ENCODE measurements around the gene GEMIN7. TPM values are rescaled to one million over a fixed set of nuclear protein-coding genes. Genes with fewer than 3 reads are reported as not detected.

Gene GEMIN7
- total RNA-seq, 1 experiment from 2014 or later, result 34.0 TPM

GRCh38 chr19:45128146-45128545 lies 49.1 kb downstream of the GEMIN7 start:
- Histone ChIP-seq H3K9me3 (ENCODE audit: low read depth, low read length, poor library complexity, severe bottlenecking) (no peaks in the 10 kb centered on the region), H3K27ac (ENCODE audit: low read depth, low read length, poor library complexity, severe bottlenecking) (no peak overlapping the region), H3K36me3 (ENCODE audit: insufficient read depth, low read length, poor library complexity, severe bottlenecking) (no peaks in the 10 kb centered on the region), H3K4me3 (ENCODE audit: low read depth, low read length, poor library complexity, severe bottlenecking) (no peak overlapping the region), H3K27me3 (replicated peaks; ENCODE audit: insufficient read depth, low read depth, low read length, poor library complexity) (no peaks in the 10 kb centered on the region), H3K4me1 (ENCODE audit: insufficient read depth, low read length, poor library complexity, severe bottlenecking) (peaks cover 18% of the 10 kb centered on the region)
- BruUV-seq (replicated peaks), result no TSS peak
- TF ChIP-seq EZH2 (IDR thresholded peaks at IDR 0.05; ENCODE audit: borderline replicate concordance, low read depth, low read length, poor library complexity, severe bottlenecking) (no peak), CTCF (conservative IDR thresholded peaks at IDR 0.05; ENCODE audit: low read depth, low read length) (no peak)
- ChIA-PET POLR2A (ENCODE audit: low non-redundant PET) (no interaction called here), CTCF (no interaction called here)
- intact Hi-C loops (cut with micrococcal nuclease; ENCODE audit: unreplicated experiment), result no loop called here
- no peak for DNase-seq (ENCODE audit: low spot score)

- H3K9me3 ChIP-seq (ENCODE audit: low read depth, low read length, poor library complexity, severe bottlenecking), result no peaks in the 10 kb centered on the region
Observed at GRCh38 chr19:45128806-45129205, 49.7 kb downstream of the GEMIN7 start.

DNA sequence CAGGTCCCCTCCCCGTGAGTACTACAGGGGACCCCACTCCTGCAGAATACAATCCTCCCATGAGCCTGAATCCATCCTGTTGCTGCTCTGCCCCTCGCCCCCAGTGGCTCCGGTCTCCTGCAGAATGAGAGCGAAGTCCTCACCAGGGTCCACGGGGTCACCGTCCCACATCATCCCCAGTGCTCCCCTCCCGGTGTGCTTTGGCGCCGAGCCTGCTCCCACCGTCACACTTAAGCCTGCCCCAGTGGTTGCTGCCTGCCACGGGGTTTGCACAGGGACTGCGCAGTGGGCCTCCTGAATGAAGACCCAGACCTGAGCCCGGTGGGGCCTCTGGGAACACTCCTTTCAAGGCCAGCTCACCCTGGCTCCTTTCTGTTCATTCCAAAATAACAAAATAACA lies 51.2 kb downstream of the GEMIN7 start:
- no peak for DNase-seq (ENCODE audit: low spot score)
- H3K4me1 ChIP-seq (ENCODE audit: insufficient read depth, low read length, poor library complexity, severe bottlenecking), result peaks cover 8% of the 10 kb centered on the region
- no peak overlapping the region for H3K4me3 ChIP-seq (ENCODE audit: low read depth, low read length, poor library complexity, severe bottlenecking)
- POLR2A ChIA-PET (ENCODE audit: low non-redundant PET), result no interaction called here
- CTCF ChIA-PET, result no interaction called here
- H3K36me3 ChIP-seq (ENCODE audit: insufficient read depth, low read length, poor library complexity, severe bottlenecking), result no peaks in the 10 kb centered on the region
- intact Hi-C loops (cut with micrococcal nuclease; ENCODE audit: unreplicated experiment), result no loop called here
- no TSS peak for BruUV-seq (replicated peaks)
- no peak overlapping the region for H3K27ac ChIP-seq (ENCODE audit: low read depth, low read length, poor library complexity, severe bottlenecking)
- no peaks in the 10 kb centered on the region for H3K9me3 ChIP-seq (ENCODE audit: low read depth, low read length, poor library complexity, severe bottlenecking)
- TF ChIP-seq CTCF (conservative IDR thresholded peaks at IDR 0.05; ENCODE audit: low read depth, low read length), result no peak
- TF ChIP-seq EZH2 (IDR thresholded peaks at IDR 0.05; ENCODE audit: borderline replicate concordance, low read depth, low read length, poor library complexity, severe bottlenecking), result no peak
- H3K27me3 ChIP-seq (replicated peaks; ENCODE audit: insufficient read depth, low read depth, low read length, poor library complexity), result no peaks in the 10 kb centered on the region

More at GRCh38 chr19:45128806-45129205, 49.7 kb downstream of the GEMIN7 start:
- no TSS peak for BruUV-seq (replicated peaks)
- Histone ChIP-seq H3K4me3 (ENCODE audit: low read depth, low read length, poor library complexity, severe bottlenecking) (no peak overlapping the region), H3K4me1 (ENCODE audit: insufficient read depth, low read length, poor library complexity, severe bottlenecking) (peaks cover 12% of the 10 kb centered on the region), H3K36me3 (ENCODE audit: insufficient read depth, low read length, poor library complexity, severe bottlenecking) (no peaks in the 10 kb centered on the region), H3K27ac (ENCODE audit: low read depth, low read length, poor library complexity, severe bottlenecking) (no peak overlapping the region), H3K27me3 (replicated peaks; ENCODE audit: insufficient read depth, low read depth, low read length, poor library complexity) (no peaks in the 10 kb centered on the region)
- TF ChIP-seq CTCF (conservative IDR thresholded peaks at IDR 0.05; ENCODE audit: low read depth, low read length) (no peak), EZH2 (IDR thresholded peaks at IDR 0.05; ENCODE audit: borderline replicate concordance, low read depth, low read length, poor library complexity, severe bottlenecking) (no peak)
- CTCF ChIA-PET, result no interaction called here
- POLR2A ChIA-PET (ENCODE audit: low non-redundant PET), result no interaction called here
- DNase-seq (ENCODE audit: low spot score), result no peak
- intact Hi-C loops (cut with micrococcal nuclease; ENCODE audit: unreplicated experiment), result no loop called here

Data from A673 (cell line).